ENCODE measurements around the gene PRR15L. TPM values are rescaled to one million over a fixed set of nuclear protein-coding genes. Genes with fewer than 3 reads are reported as not detected.

Gene PRR15L
- total RNA-seq, 4 donors from 2014 or later = 9.9 to 45.1 (median 24.3) TPM

- no peak for DNase-seq (ENCODE audit: low spot score in 2 of 2)
- no peak overlapping the region for H3K4me3 ChIP-seq (ENCODE audit: low read depth, poor library complexity, severe bottlenecking)
- TF ChIP-seq POLR2A (IDR thresholded peaks at IDR 0.05) (no peak), CTCF (IDR thresholded peaks at IDR 0.05) (no peak)
- 42 to 48% methylated on average over 15 of the region's 15 CpGs for WGBS, 2 donors
- intact Hi-C loops (cut with DNase I; ENCODE audit: low total_unique reads) = no loop called here
These were observed 12.4 kb upstream of the PRR15L start for GRCh38 chr17:47969930-47970724.

- intact Hi-C loops (cut with DNase I; ENCODE audit: low total_unique reads) = no loop called here
- 92 to 96% methylated on average over 5 of the region's 5 CpGs for WGBS, 2 donors
- no peak for DNase-seq (ENCODE audit: low spot score in 2 of 2)
These were observed 11.2 kb upstream of the PRR15L start for GRCh38 chr17:47968836-47969235.

GRCh38 chr17:47967607-47968252 is 10.0 kb upstream of the PRR15L start:
- DNase-seq (ENCODE audit: low spot score in 2 of 2) = no peak
- TF ChIP-seq POLR2A (IDR thresholded peaks at IDR 0.05) (no peak), CTCF (IDR thresholded peaks at IDR 0.05) (no peak)
- intact Hi-C loops (cut with DNase I; ENCODE audit: low total_unique reads) = no loop called here
- H3K4me3 ChIP-seq (ENCODE audit: low read depth, poor library complexity, severe bottlenecking) = no peak overlapping the region
- WGBS, 2 donors = 40 to 51% methylated on average over 5 of the region's 5 CpGs

More at GRCh38 chr17:47968836-47969235, 11.2 kb upstream of the PRR15L start:
- TF ChIP-seq POLR2A (IDR thresholded peaks at IDR 0.05) (no peak), CTCF (IDR thresholded peaks at IDR 0.05) (no peak)
- H3K4me3 ChIP-seq (ENCODE audit: low read depth, poor library complexity, severe bottlenecking) = no peak overlapping the region

- H3K4me3 ChIP-seq (ENCODE audit: low read depth, poor library complexity, severe bottlenecking) = no peak overlapping the region
- intact Hi-C loops (cut with DNase I; ENCODE audit: low total_unique reads) = no loop called here
- TF ChIP-seq CTCF (IDR thresholded peaks at IDR 0.05) (no peak), POLR2A (IDR thresholded peaks at IDR 0.05) (no peak)
- DNase-seq (ENCODE audit: low spot score in 2 of 2) = no peak
- 15 to 35% methylated on average over 1 of the region's 1 CpG for WGBS, 2 donors
These were observed 8.4 kb upstream of the PRR15L start for GRCh38 chr17:47966079-47966519.

GRCh38 chr17:47964856-47965255 is 7.2 kb upstream of the PRR15L start:
- TF ChIP-seq POLR2A (IDR thresholded peaks at IDR 0.05) (no peak), CTCF (IDR thresholded peaks at IDR 0.05) (no peak)
- intact Hi-C loops (cut with DNase I; ENCODE audit: low total_unique reads) = no loop called here
- no peak for DNase-seq (ENCODE audit: low spot score in 2 of 2)
- WGBS, 2 donors = 92 to 100% methylated on average over 5 of the region's 5 CpGs
- no peak overlapping the region for H3K4me3 ChIP-seq (ENCODE audit: low read depth, poor library complexity, severe bottlenecking)

Data from lower leg skin (tissue), 4 donors.